SH-SY5Y (cell line): ENCODE measurements around the gene KBTBD4.

Experiments
- GATA2 ChIP-seq: IDR thresholded peaks from 2 replicates; pipeline ENCODE4 v1.6.1; 2011; ENCODE audit warnings: mild to moderate bottlenecking, low read depth, low read length
- GATA3 ChIP-seq: IDR thresholded peaks from 2 replicates; pipeline ENCODE4 v1.6.1; 2011; ENCODE audit warnings: low read depth, mild to moderate bottlenecking, low read length, moderate library complexity

DNA sequence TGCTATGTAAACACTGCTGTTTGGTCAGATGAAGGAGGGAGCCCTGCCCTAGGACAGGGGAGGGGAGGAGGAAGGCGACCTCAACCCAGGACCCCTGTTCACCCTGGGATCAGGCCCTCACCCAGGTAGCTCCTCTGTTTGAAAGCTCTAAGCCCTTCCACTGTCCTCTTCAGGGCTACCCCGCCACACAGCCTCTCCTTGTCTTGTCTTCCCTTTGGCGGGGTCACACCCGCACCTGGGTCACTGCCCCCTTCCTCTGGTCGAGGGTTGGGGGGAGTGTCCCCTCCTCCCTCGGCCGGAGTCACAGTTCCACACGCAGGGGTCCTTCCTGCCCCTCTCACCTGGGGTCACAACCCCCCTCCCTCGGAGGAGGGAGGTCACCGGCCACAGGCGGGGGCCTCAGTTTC lies 13.8 kb downstream of the KBTBD4 start:
- no peak for TF ChIP-seq GATA3
- TF ChIP-seq GATA2: no peak
